ENCODE data around the gene ZNF385B. TPM values are rescaled to one million over a fixed set of nuclear protein-coding genes. Genes with fewer than 3 reads are reported as not detected.

ZNF385B gene
- total and polyA plus RNA-seq, 12 donors = 2.0 to 15.3 (median 8.4) TPM

DNA sequence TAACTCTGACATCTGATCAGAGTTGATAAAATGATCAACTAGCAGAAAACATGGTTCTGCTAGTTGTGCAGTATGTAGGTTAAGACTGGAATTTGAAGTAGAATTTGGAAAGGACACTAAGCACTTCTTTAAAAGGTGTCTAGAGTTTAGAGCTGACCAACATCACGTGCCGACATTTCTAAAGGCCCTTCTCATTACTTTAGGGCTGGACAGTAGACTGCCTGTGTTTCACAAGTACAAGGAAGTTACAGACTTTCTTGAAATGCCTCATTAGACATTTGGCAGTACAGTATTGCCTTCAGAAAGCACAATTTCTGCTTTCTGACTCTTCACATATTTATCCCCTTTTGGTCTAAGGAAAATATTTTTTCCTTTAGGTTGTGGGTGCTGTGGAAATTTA lies 255.3 kb downstream of the ZNF385B start:
- no peak overlapping the region for H3K4me3 ChIP-seq
- no peak overlapping the region for H3K27ac ChIP-seq
- H3K4me1 ChIP-seq (replicated peaks in 1 of 2) = peaks cover 0 to 12% of the 10 kb centered on the region in 2 donors
- H3K9me3 ChIP-seq (replicated peaks in 1 of 3) = no peaks in the 10 kb centered on the region
- TF ChIP-seq POLR2A (IDR thresholded peaks at IDR 0.05) = no peak
- TF ChIP-seq, protein P1, sequence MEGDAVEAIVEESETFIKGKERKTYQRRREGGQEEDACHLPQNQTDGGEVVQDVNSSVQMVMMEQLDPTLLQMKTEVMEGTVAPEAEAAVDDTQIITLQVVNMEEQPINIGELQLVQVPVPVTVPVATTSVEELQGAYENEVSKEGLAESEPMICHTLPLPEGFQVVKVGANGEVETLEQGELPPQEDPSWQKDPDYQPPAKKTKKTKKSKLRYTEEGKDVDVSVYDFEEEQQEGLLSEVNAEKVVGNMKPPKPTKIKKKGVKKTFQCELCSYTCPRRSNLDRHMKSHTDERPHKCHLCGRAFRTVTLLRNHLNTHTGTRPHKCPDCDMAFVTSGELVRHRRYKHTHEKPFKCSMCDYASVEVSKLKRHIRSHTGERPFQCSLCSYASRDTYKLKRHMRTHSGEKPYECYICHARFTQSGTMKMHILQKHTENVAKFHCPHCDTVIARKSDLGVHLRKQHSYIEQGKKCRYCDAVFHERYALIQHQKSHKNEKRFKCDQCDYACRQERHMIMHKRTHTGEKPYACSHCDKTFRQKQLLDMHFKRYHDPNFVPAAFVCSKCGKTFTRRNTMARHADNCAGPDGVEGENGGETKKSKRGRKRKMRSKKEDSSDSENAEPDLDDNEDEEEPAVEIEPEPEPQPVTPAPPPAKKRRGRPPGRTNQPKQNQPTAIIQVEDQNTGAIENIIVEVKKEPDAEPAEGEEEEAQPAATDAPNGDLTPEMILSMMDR (IDR thresholded peaks at IDR 0.05) = no peak
- no peaks in the 10 kb centered on the region for H3K27me3 ChIP-seq
- 80 to 92% (median 87%) methylated on average over 2 of the region's 2 CpGs for WGBS, 4 donors
- H3K36me3 ChIP-seq (replicated peaks in 1 of 2) = no peaks in the 10 kb centered on the region
- no peak for DNase-seq
- intact Hi-C loops (cut with DNase I) = no loop called here

DNA sequence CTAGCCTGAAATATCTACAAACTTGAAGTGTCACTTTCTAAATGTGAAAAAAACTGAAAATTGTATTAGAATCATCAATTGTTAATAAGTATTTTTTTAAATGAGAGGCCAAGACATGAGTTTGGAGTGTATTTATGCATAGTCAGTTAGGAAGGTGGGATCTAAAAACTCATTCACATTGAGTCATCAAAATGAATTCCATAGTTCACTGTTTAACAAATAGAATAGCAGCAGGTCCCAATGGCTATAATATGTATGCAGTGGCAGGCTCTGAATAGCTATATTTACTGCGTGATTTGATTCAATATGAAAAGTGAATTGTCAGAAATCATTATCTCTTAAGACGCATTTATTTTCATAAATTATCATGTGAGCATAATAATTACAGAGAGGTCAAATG lies 256.1 kb downstream of the ZNF385B start:
- DNase-seq = no peak
- no peaks in the 10 kb centered on the region for H3K27me3 ChIP-seq
- intact Hi-C loops (cut with DNase I) = no loop called here
- H3K9me3 ChIP-seq (replicated peaks in 1 of 3) = no peaks in the 10 kb centered on the region
- H3K36me3 ChIP-seq (replicated peaks in 1 of 2) = no peaks in the 10 kb centered on the region
- 84 to 92% (median 88%) methylated on average over 2 of the region's 2 CpGs for WGBS, 4 donors
- H3K4me1 ChIP-seq (replicated peaks in 1 of 2) = peaks cover 0 to 12% of the 10 kb centered on the region in 2 donors
- no peak overlapping the region for H3K4me3 ChIP-seq
- no peak overlapping the region for H3K27ac ChIP-seq
- no peak for TF ChIP-seq POLR2A (IDR thresholded peaks at IDR 0.05)
- TF ChIP-seq, protein P1 (IDR thresholded peaks at IDR 0.05) = no peak

DNA sequence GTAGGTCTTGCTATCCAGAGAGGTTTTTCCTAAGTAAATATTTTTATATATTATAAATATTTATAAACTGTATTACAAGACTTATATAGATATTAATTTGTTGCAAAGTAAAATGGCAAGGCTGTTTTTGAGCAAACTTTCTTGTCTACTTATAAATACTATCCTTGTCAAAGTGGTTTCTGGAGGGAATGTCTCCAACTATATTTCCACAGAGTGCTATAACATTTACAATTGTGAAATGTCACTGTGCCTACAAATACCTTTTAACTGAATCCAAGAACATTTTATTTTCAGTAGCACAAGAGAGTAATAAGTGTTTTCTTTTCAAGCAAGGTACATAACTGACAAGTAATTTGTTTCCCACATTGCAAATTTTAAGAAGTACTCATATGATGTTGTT lies 256.8 kb downstream of the ZNF385B start:
- intact Hi-C loops (cut with DNase I) = no loop called here

DNA sequence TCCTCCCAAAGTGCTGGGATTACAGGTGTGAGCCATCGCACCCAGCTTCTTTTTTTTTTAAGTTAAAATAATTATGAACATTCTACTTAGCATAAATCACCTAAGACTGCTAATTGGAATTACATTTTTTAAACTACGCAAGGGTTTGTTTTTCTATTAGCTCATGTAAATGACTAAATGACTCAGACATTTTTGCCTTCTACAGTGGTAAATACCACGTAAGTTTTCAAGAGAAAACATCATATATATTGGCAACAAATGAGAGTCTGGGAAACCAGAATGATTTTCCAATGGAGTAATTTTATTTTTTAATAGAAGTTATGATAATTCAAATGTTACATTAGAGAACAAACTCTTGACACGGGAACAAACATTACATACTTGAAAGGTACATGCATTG lies 259.0 kb downstream of the ZNF385B start:
- Histone ChIP-seq H3K27ac (no peak overlapping the region), H3K4me1 (replicated peaks in 1 of 2) (peaks cover 0 to 12% of the 10 kb centered on the region in 2 donors), H3K36me3 (replicated peaks in 1 of 2) (no peaks in the 10 kb centered on the region), H3K4me3 (no peak overlapping the region), H3K27me3 (no peaks in the 10 kb centered on the region), H3K9me3 (replicated peaks in 1 of 3) (no peaks in the 10 kb centered on the region)
- no peak for DNase-seq
- no peak for TF ChIP-seq POLR2A (IDR thresholded peaks at IDR 0.05)
- TF ChIP-seq, protein P1 (IDR thresholded peaks at IDR 0.05) = no peak
- 89 to 93% (median 92%) methylated on average over 4 of the region's 4 CpGs for WGBS, 4 donors
- intact Hi-C loops (cut with DNase I) = no loop called here

More for the DNA sequence above, 256.8 kb downstream of the ZNF385B start:
- H3K4me1 ChIP-seq (replicated peaks in 1 of 2) = peaks cover 0 to 12% of the 10 kb centered on the region in 2 donors
- H3K9me3 ChIP-seq (replicated peaks in 1 of 3) = no peaks in the 10 kb centered on the region
- H3K27me3 ChIP-seq = no peaks in the 10 kb centered on the region
- no peak for DNase-seq
- TF ChIP-seq, protein P1 (IDR thresholded peaks at IDR 0.05) = no peak
- no peak for TF ChIP-seq POLR2A (IDR thresholded peaks at IDR 0.05)
- no peak overlapping the region for H3K4me3 ChIP-seq
- no peak overlapping the region for H3K27ac ChIP-seq
- H3K36me3 ChIP-seq (replicated peaks in 1 of 2) = no peaks in the 10 kb centered on the region

All from adrenal gland (tissue), 12 donors.